Right cardiac atrium (tissue), 5 donors: ENCODE results near the gene SLC29A3. TPM values are rescaled to one million over a fixed set of nuclear protein-coding genes. Genes with fewer than 3 reads are reported as not detected.

ENCODE experiments used
- ATAC-seq, 2 donors: fragments of 200-7000 bp; cut with Tn5 transposase; one replicate each; pipeline versions ENCODE4 v1.8.0 to v1.9.1; 2020; ENCODE audit warnings: moderate library complexity in 2 of 2, mild to moderate bottlenecking in 1 of 2
- DNase-seq, 3 donors: peaks; one replicate each; pipeline ENCODE4 v3.0.0-alpha.2; 2020
- H3K27ac ChIP-seq: one replicate; pipeline ENCODE4 v1.5.1; 2013; ENCODE audit warnings: mild to moderate bottlenecking, low read length, control low read depth, moderate library complexity
- H3K27me3 ChIP-seq: one replicate; pipeline ENCODE4 v1.6.1; 2013; ENCODE audit not compliant: control insufficient read depth, insufficient read depth
- H3K4me1 ChIP-seq: one replicate; pipeline ENCODE4 v1.6.1; 2013; ENCODE audit warnings: low read length; ENCODE audit not compliant: control insufficient read depth, insufficient read depth
- H3K4me3 ChIP-seq: one replicate; pipeline ENCODE4 v1.5.1; 2013; ENCODE audit warnings: low read length, control low read depth
- H3K9me3 ChIP-seq: one replicate; pipeline ENCODE4 v1.6.1; 2013; ENCODE audit warnings: low read length; ENCODE audit not compliant: control insufficient read depth
- WGBS: extraction: QIAGEN DNeasy Blood & Tissue Kit; methylation state at CpG from one replicate; pipeline ENCODE4 v1.1.7; 2013; 5-methylcytosine and 5-hydroxymethylcytosine counted together
- intact Hi-C, 4 donors: fragments of 100-400 bp; cut with DNase I; formaldehyde crosslinking; loops; one replicate each; pipeline versions ENCODE4 v1.11.0 to v1.14.0; 2022 to 2023
- polyA plus RNA-seq: library from polyadenylated mRNA; stranded (reverse); fragments of 200-250 nt; gene quantifications from one replicate; pipeline ENCODE4 v1.2.3, GENCODE V29; 2013
- total RNA-seq, 4 donors: library from RNA; stranded (reverse); fragmentation: NEBNext Ultra II Directional; extraction: Animal tissue kit (Norgen Biotek cat#: 25700); gene quantifications; one replicate each; pipeline ENCODE4 v1.2.1, GENCODE V29; 2021
- donor health status: healthy with polysubstance abuse.
- donor health status: DM: no; HTN: yes; CAD: no.
- donor health status: DM: no; HTN: no; CAD: no.
- donor health status: DM: no; HTN: yes; CAD: no; lungs with severe emphysema.
- donor health status: DM: yes; HTN: yes; CAD: no.

The SLC29A3 gene
- total and polyA plus RNA-seq, 5 donors = 1.4 to 2.7 (median 2.2) TPM

- ATAC-seq (no peak), DNase-seq (peak in 1 of 3 donors; percentile 13)
- Histone ChIP-seq H3K27ac (no peak overlapping the region), H3K9me3 (no peaks in the 10 kb centered on the region), H3K4me3 (no peak overlapping the region), H3K27me3 (no peaks in the 10 kb centered on the region), H3K4me1 (no peaks in the 10 kb centered on the region)
- 90% methylated on average over 12 of the region's 12 CpGs for WGBS
- intact Hi-C loops = no loop called here
Measured at GRCh38 chr10:71301371-71301916, 17.6 kb upstream of the SLC29A3 start.

- H3K9me3 ChIP-seq = no peaks in the 10 kb centered on the region
- 73% methylated on average over 4 of the region's 4 CpGs for WGBS
- ATAC-seq = no peak
- intact Hi-C loops = no loop called here
- DNase-seq = peak in 1 of 3 donors; percentile 63
- H3K4me3 ChIP-seq = no peak overlapping the region
- no peaks in the 10 kb centered on the region for H3K27me3 ChIP-seq
- no peak overlapping the region for H3K27ac ChIP-seq
- no peaks in the 10 kb centered on the region for H3K4me1 ChIP-seq
Measured at GRCh38 chr10:71302451-71302850, 16.6 kb upstream of the SLC29A3 start.

- 61% methylated on average over 8 of the region's 8 CpGs for WGBS
- peak; percentile 10 to 21 for ATAC-seq
- H3K27ac ChIP-seq = no peak overlapping the region
Measured at GRCh38 chr10:71302874-71303568, 16.0 kb upstream of the SLC29A3 start.

GRCh38 chr10:71303569-71303907 is 15.5 kb upstream of the SLC29A3 start:
- peak in 1 of 3 donors; percentile 35 for DNase-seq
- WGBS = 48% methylated on average over 1 of the region's 1 CpG
- no peaks in the 10 kb centered on the region for H3K27me3 ChIP-seq
- no peak for ATAC-seq
- no peak overlapping the region for H3K27ac ChIP-seq
- no peak overlapping the region for H3K4me3 ChIP-seq
- H3K9me3 ChIP-seq = no peaks in the 10 kb centered on the region
- intact Hi-C loops = no loop called here
- no peaks in the 10 kb centered on the region for H3K4me1 ChIP-seq

More at GRCh38 chr10:71302874-71303568, 16.0 kb upstream of the SLC29A3 start:
- Histone ChIP-seq H3K4me1 (no peaks in the 10 kb centered on the region), H3K9me3 (no peaks in the 10 kb centered on the region), H3K4me3 (no peak overlapping the region), H3K27me3 (no peaks in the 10 kb centered on the region)
- intact Hi-C loops = no loop called here
- no peak for DNase-seq

- no peak overlapping the region for H3K4me3 ChIP-seq
- H3K27me3 ChIP-seq = no peaks in the 10 kb centered on the region
- intact Hi-C loops = no loop called here
- DNase-seq = no peak
- WGBS = 69% methylated on average over 6 of the region's 6 CpGs
- H3K4me1 ChIP-seq = no peaks in the 10 kb centered on the region
- H3K27ac ChIP-seq = no peak overlapping the region
- ATAC-seq = no peak
- H3K9me3 ChIP-seq = no peaks in the 10 kb centered on the region
Measured at GRCh38 chr10:71304914-71305313, 14.1 kb upstream of the SLC29A3 start.

- Histone ChIP-seq H3K27me3 (no peaks in the 10 kb centered on the region), H3K27ac (no peak overlapping the region), H3K9me3 (no peaks in the 10 kb centered on the region), H3K4me1 (no peaks in the 10 kb centered on the region), H3K4me3 (no peak overlapping the region)
- 75% methylated on average over 3 of the region's 3 CpGs for WGBS
- intact Hi-C loops = no loop called here
- DNase-seq (peak in 1 of 3 donors; percentile 5), ATAC-seq (no peak)
Measured at GRCh38 chr10:71306979-71307378, 12.1 kb upstream of the SLC29A3 start.

GRCh38 chr10:71307469-71308085 is 11.5 kb upstream of the SLC29A3 start:
- 52% methylated on average over 8 of the region's 8 CpGs for WGBS

GRCh38 chr10:71308244-71308643 is 10.8 kb upstream of the SLC29A3 start:
- DNase-seq = peak in 1 of 3 donors; percentile 20

More at GRCh38 chr10:71307469-71308085, 11.5 kb upstream of the SLC29A3 start:
- Histone ChIP-seq H3K4me1 (no peaks in the 10 kb centered on the region), H3K4me3 (no peak overlapping the region), H3K9me3 (no peaks in the 10 kb centered on the region), H3K27ac (no peak overlapping the region), H3K27me3 (no peaks in the 10 kb centered on the region)
- intact Hi-C loops = no loop called here
- peak; percentile 19 to 25 for ATAC-seq
- DNase-seq = peak in 1 of 3 donors; percentile 62

GRCh38 chr10:71308985-71309384 is 10.1 kb upstream of the SLC29A3 start:
- Histone ChIP-seq H3K27me3 (no peaks in the 10 kb centered on the region), H3K9me3 (no peaks in the 10 kb centered on the region), H3K4me1 (no peaks in the 10 kb centered on the region), H3K27ac (no peak overlapping the region), H3K4me3 (no peak overlapping the region)
- DNase-seq (peak in 1 of 3 donors; percentile 12), ATAC-seq (no peak)
- intact Hi-C loops = no loop called here
- WGBS = 60% methylated on average over 3 of the region's 3 CpGs

More at GRCh38 chr10:71308244-71308643, 10.8 kb upstream of the SLC29A3 start:
- Histone ChIP-seq H3K9me3 (no peaks in the 10 kb centered on the region), H3K4me3 (no peak overlapping the region), H3K4me1 (no peaks in the 10 kb centered on the region), H3K27me3 (no peaks in the 10 kb centered on the region), H3K27ac (no peak overlapping the region)
- 85% methylated on average over 2 of the region's 2 CpGs for WGBS
- intact Hi-C loops = no loop called here
- ATAC-seq = no peak

GRCh38 chr10:71309919-71310318 is 9.1 kb upstream of the SLC29A3 start:
- H3K27ac ChIP-seq = no peak overlapping the region
- H3K4me3 ChIP-seq = no peak overlapping the region
- 57% methylated on average over 3 of the region's 3 CpGs for WGBS
- intact Hi-C loops = loop anchor here in 3 of 4 donors (5.0 to 10.0 kb wide), 7 partner anchors 65 to 505 kb away; no protein-coding TSS in a partner anchor
- DNase-seq (peak in 1 of 3 donors; percentile 14), ATAC-seq (no peak)
- no peaks in the 10 kb centered on the region for H3K4me1 ChIP-seq
- no peaks in the 10 kb centered on the region for H3K27me3 ChIP-seq
- H3K9me3 ChIP-seq = no peaks in the 10 kb centered on the region

- ATAC-seq = no peak
- H3K27me3 ChIP-seq = no peaks in the 10 kb centered on the region
- no peak overlapping the region for H3K4me3 ChIP-seq
- no peak overlapping the region for H3K27ac ChIP-seq
- WGBS = 86% methylated on average over 1 of the region's 1 CpG
- DNase-seq = no peak
- intact Hi-C loops = loop anchor here in 3 of 4 donors (5.0 to 10.0 kb wide), 7 partner anchors 63 to 503 kb away; no protein-coding TSS in a partner anchor
- no peaks in the 10 kb centered on the region for H3K9me3 ChIP-seq
- H3K4me1 ChIP-seq = no peaks in the 10 kb centered on the region
Measured at GRCh38 chr10:71312220-71312619, 6.8 kb upstream of the SLC29A3 start.
